Hepatocyte (in vitro differentiated cells): Measurements from ENCODE around the gene ODC1.

ENCODE experiments used
- EZH2 ChIP-seq: fragments of 200-600 bp; sonication (generic); IDR thresholded peaks from 2 replicates; pipeline ENCODE4 v1.6.1; 2016; ENCODE audit warnings: antibody characterized with exemption, mild to moderate bottlenecking, borderline replicate concordance
- TF ChIP-seq, protein P1 (sequence below): fragments of 200-600 bp; sonication (generic); IDR thresholded peaks from 2 replicates; pipeline ENCODE4 v1.5.1; 2016; ENCODE audit warnings: antibody characterized with exemption, mild to moderate bottlenecking; ENCODE audit not compliant: poor library complexity

GRCh38 chr2:10400568-10400977 is 47.6 kb downstream of the ODC1 start:
- TF ChIP-seq, protein P1, sequence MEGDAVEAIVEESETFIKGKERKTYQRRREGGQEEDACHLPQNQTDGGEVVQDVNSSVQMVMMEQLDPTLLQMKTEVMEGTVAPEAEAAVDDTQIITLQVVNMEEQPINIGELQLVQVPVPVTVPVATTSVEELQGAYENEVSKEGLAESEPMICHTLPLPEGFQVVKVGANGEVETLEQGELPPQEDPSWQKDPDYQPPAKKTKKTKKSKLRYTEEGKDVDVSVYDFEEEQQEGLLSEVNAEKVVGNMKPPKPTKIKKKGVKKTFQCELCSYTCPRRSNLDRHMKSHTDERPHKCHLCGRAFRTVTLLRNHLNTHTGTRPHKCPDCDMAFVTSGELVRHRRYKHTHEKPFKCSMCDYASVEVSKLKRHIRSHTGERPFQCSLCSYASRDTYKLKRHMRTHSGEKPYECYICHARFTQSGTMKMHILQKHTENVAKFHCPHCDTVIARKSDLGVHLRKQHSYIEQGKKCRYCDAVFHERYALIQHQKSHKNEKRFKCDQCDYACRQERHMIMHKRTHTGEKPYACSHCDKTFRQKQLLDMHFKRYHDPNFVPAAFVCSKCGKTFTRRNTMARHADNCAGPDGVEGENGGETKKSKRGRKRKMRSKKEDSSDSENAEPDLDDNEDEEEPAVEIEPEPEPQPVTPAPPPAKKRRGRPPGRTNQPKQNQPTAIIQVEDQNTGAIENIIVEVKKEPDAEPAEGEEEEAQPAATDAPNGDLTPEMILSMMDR: no peak
- TF ChIP-seq EZH2: no peak
